ENCODE data around the gene GTF3C4. TPM values are rescaled to one million over a fixed set of nuclear protein-coding genes. Genes with fewer than 3 reads are reported as not detected.

Gene GTF3C4
- total RNA-seq, 1 experiment from 2014 or later: 42.5 TPM

DNA sequence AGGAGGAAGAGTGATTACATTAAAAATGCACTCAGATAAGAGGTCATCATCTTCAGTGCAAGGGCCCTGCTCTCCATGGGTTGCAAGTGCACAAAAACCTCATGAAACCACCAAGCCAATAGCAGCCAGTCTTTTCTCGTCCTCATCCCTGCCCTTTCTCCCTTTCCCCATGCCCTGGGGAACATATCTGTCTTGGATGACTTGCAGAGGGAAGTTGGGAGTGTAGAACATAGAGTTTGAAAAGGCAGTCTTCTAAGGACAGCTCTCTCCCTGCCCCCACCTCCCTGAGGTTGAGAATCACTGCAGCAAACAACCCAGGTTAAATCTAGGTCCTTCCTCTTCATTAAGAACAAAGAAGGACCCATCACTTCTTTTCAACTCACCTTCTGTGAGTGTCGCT is 22.5 kb upstream of the GTF3C4 start:
- Histone ChIP-seq H3K9me3 (ENCODE audit: control insufficient read depth, low read depth, low read length) (no peaks in the 10 kb centered on the region), H3K23me2 (ENCODE audit: insufficient read length, low read depth, low read length, poor library complexity, severe bottlenecking) (no peaks in the 10 kb centered on the region), H3K9ac (ENCODE audit: extremely low read depth, insufficient read length, low read length) (no peak overlapping the region), H3K18ac (ENCODE audit: insufficient read length, low read depth, low read length) (no peak overlapping the region), H2BK20ac (ENCODE audit: low read depth, low read length, poor library complexity, severe bottlenecking) (no peak overlapping the region), H2BK15ac (ENCODE audit: low read depth, low read length) (no peak overlapping the region), H3K4me2 (ENCODE audit: insufficient read depth, insufficient read length, low read length) (no peak overlapping the region), H4K5ac (ENCODE audit: insufficient read length, low read depth, low read length) (no peak overlapping the region), H3K4me1 (ENCODE audit: insufficient read depth, low read length) (no peaks in the 10 kb centered on the region), H4K91ac (ENCODE audit: insufficient read length, low read depth, low read length) (no peak overlapping the region), H2BK120ac (ENCODE audit: low read depth, low read length, poor library complexity, severe bottlenecking) (no peak overlapping the region), H3K79me1 (ENCODE audit: insufficient read depth, low read depth, low read length, poor library complexity, severe bottlenecking) (no peaks in the 10 kb centered on the region), H3K79me2 (ENCODE audit: insufficient read depth, low read length) (no peaks in the 10 kb centered on the region), H3K4ac (ENCODE audit: low read depth, low read length) (no peak overlapping the region), H2AK5ac (ENCODE audit: insufficient read length, low read length) (no peak overlapping the region), H3K56ac (ENCODE audit: insufficient read length, low read depth, low read length) (no peak overlapping the region), H3K27ac (ENCODE audit: insufficient read length, low read depth, low read length) (no peak overlapping the region), H4K20me1 (ENCODE audit: control insufficient read depth, insufficient read depth, insufficient read length) (no peaks in the 10 kb centered on the region), H3K23ac (ENCODE audit: insufficient read length, low read depth, low read length) (no peak overlapping the region), H2BK5ac (ENCODE audit: insufficient read length, low read length) (no peak overlapping the region), H2AFZ (ENCODE audit: low read length) (no peak overlapping the region), H2BK12ac (ENCODE audit: insufficient read length, low read depth, low read length) (no peak overlapping the region), H3K27me3 (ENCODE audit: insufficient read depth, low read length) (no peaks in the 10 kb centered on the region), H3T11ph (ENCODE audit: low read length) (no peak overlapping the region), H3K14ac (ENCODE audit: insufficient read depth, low read length) (no peak overlapping the region), H4K8ac (replicated peaks; ENCODE audit: insufficient read length, low read depth, low read length) (no peak overlapping the region)
- TF ChIP-seq CTCF (conservative IDR thresholded peaks at IDR 0.05): no peak
- Mint-ChIP-seq H3K36me3 (ENCODE audit: insufficient read depth in 1 of 3, low read depth in 3 of 3) (peaks cover 27 to 77% (median 63%) of the 10 kb centered on the region in 3 experiments), H3K27me3 (ENCODE audit: low read depth) (no peaks in the 10 kb centered on the region), H3K9me3 (no peaks in the 10 kb centered on the region), H3K27ac (no peak overlapping the region), H3K4me3 (no peak overlapping the region), H3K4me1 (no peaks in the 10 kb centered on the region)
- WGBS (ENCODE audit: extremely low coverage, insufficient read length, low lambda C conversion rate): no CpG with 5 or more reads among the region's 2 CpGs
- DNase-seq: no peak

All from H9 (cell line).